GM23338 (cell line): Measurements from ENCODE around the gene TMEM143. TPM values are rescaled to one million over a fixed set of nuclear protein-coding genes. Genes with fewer than 3 reads are reported as not detected.

Source experiments
- ATAC-seq: fragments of 200-7000 bp; cut with Tn5 transposase; 3 replicates; pipeline ENCODE4 v1.9.1; 2020
- DNase-seq: peaks from one replicate; pipeline ENCODE4 v3.0.0-alpha.2; 2015; ENCODE audit warnings: low spot score
- H2AFZ ChIP-seq: fragments of 200-600 bp; sonication (generic); 2 replicates; pipeline ENCODE4 v1.8.0; 2016; ENCODE audit warnings: antibody characterized with exemption, mild to moderate bottlenecking, moderate library complexity
- H3F3A ChIP-seq: fragments of 200-600 bp; sonication (generic); replicated peaks from 2 replicates; pipeline ENCODE4 v1.8.0; 2017; ENCODE audit warnings: antibody characterized with exemption, mixed run types, low read depth
- H3K27ac ChIP-seq: fragments of 200-600 bp; sonication (generic); 2 replicates; pipeline ENCODE4 v1.6.1; 2016; ENCODE audit warnings: low read depth
- H3K27me3 ChIP-seq: fragments of 200-600 bp; sonication (generic); 2 replicates; pipeline ENCODE4 v1.8.0; 2016; ENCODE audit warnings: mild to moderate bottlenecking, mixed run types, moderate library complexity; ENCODE audit not compliant: insufficient read depth
- H3K36me3 ChIP-seq: fragments of 200-600 bp; sonication (generic); 2 replicates; pipeline ENCODE4 v1.8.0; 2016; ENCODE audit warnings: mild to moderate bottlenecking; ENCODE audit not compliant: insufficient read depth
- H3K4me1 ChIP-seq: fragments of 200-600 bp; sonication (generic); 2 replicates; pipeline ENCODE4 v1.8.0; 2016; ENCODE audit warnings: mild to moderate bottlenecking, moderate library complexity; ENCODE audit not compliant: insufficient read depth
- H3K4me2 ChIP-seq: fragments of 200-600 bp; sonication (generic); 2 replicates; pipeline ENCODE4 v1.7.1; 2017; ENCODE audit warnings: mixed run types
- H3K4me3 ChIP-seq: fragments of 200-600 bp; sonication (generic); 2 replicates; pipeline ENCODE4 v1.6.1; 2016; ENCODE audit warnings: mixed run types
- H3K79me2 ChIP-seq: fragments of 200-600 bp; sonication (generic); replicated peaks from 2 replicates; pipeline ENCODE4 v1.8.0; 2017; ENCODE audit warnings: mild to moderate bottlenecking; ENCODE audit not compliant: insufficient read depth
- H3K9me2 ChIP-seq: fragments of 200-600 bp; sonication (generic); 2 replicates; pipeline ENCODE4 v1.8.0; 2017; ENCODE audit not compliant: insufficient read depth
- H4K20me1 ChIP-seq: fragments of 200-600 bp; sonication (generic); replicated peaks from 2 replicates; pipeline ENCODE4 v1.8.0; 2017; ENCODE audit warnings: mild to moderate bottlenecking; ENCODE audit not compliant: insufficient read depth
- H3K27ac Mint-ChIP-seq: 2 replicates; pipeline ENCODE4 v1.8.0; 2020; ENCODE audit warnings: inconsistent platforms, mild to moderate bottlenecking, moderate library complexity, mixed read lengths
- H3K27me3 Mint-ChIP-seq: 3 replicates; pipeline ENCODE4 v1.8.0; 2022; ENCODE audit warnings: low read depth, mild to moderate bottlenecking, moderate library complexity, mixed read lengths, inconsistent platforms; ENCODE audit not compliant: insufficient read depth, poor library complexity
- H3K36me3 Mint-ChIP-seq: 3 replicates; pipeline ENCODE4 v1.8.0; 2021; ENCODE audit warnings: low read depth, mild to moderate bottlenecking, inconsistent platforms, moderate library complexity, mixed read lengths
- H3K4me1 Mint-ChIP-seq: 3 replicates; pipeline ENCODE4 v1.8.0; 2020; ENCODE audit warnings: mild to moderate bottlenecking, inconsistent platforms, mixed read lengths
- H3K4me3 Mint-ChIP-seq: 3 replicates; pipeline ENCODE4 v1.8.0; 2021; ENCODE audit warnings: moderate library complexity, mild to moderate bottlenecking, inconsistent platforms, mixed read lengths
- H3K9me3 Mint-ChIP-seq: 3 replicates; pipeline ENCODE4 v1.8.0; 2020; ENCODE audit warnings: moderate library complexity, mild to moderate bottlenecking, inconsistent platforms, mixed read lengths
- ETS1 ChIP-seq: IDR thresholded peaks from 2 replicates; pipeline ENCODE4 v1.6.1; 2016; ENCODE audit warnings: antibody characterized with exemption
- EZH2 ChIP-seq: fragments of 200-600 bp; sonication (generic); IDR thresholded peaks from one replicate; pipeline ENCODE4 v1.8.0; 2017; ENCODE audit warnings: antibody characterized with exemption, mild to moderate bottlenecking, low read depth; ENCODE audit not compliant: unreplicated experiment
- EZH2phosphoT487 ChIP-seq: fragments of 200-600 bp; sonication (generic); IDR thresholded peaks from one replicate; pipeline ENCODE4 v1.8.1; 2018; ENCODE audit warnings: antibody characterized with exemption; ENCODE audit not compliant: unreplicated experiment
- JUNB ChIP-seq: IDR thresholded peaks from one replicate; pipeline ENCODE4 v1.6.1; 2016; ENCODE audit warnings: antibody characterized with exemption; ENCODE audit not compliant: unreplicated experiment
- NANOG ChIP-seq: IDR thresholded peaks from 2 replicates; pipeline ENCODE4 v1.6.1; 2016; ENCODE audit warnings: antibody characterized with exemption, borderline replicate concordance
- POLR2AphosphoS5 ChIP-seq: IDR thresholded peaks from 2 replicates; pipeline ENCODE4 v1.6.1; 2016; ENCODE audit warnings: antibody characterized with exemption, low read depth
- STAT1 ChIP-seq: IDR thresholded peaks from one replicate; pipeline ENCODE4 v1.6.1; 2016; ENCODE audit warnings: antibody characterized with exemption; ENCODE audit not compliant: unreplicated experiment
- ZNF114 ChIP-seq: fragments of 250-450 bp; sonication (Bioruptor Pico); IDR thresholded peaks from 2 replicates; pipeline ENCODE4 v1.5.0; 2020; ENCODE audit warnings: mild to moderate bottlenecking, moderate library complexity
- ZNF331 ChIP-seq: fragments of 250-450 bp; sonication (Bioruptor Pico); IDR thresholded peaks from 2 replicates; pipeline ENCODE4 v1.5.0; 2020; ENCODE audit warnings: low read depth, mild to moderate bottlenecking, moderate library complexity
- ZNF462 ChIP-seq: fragments of 250-450 bp; sonication (Bioruptor Pico); IDR thresholded peaks from 2 replicates; pipeline ENCODE4 v1.5.0; 2020; ENCODE audit warnings: mild to moderate bottlenecking, moderate library complexity
- polyA plus RNA-seq: library from polyadenylated mRNA; unstranded; fragments of >200 nt; fragmentation: Nextera tagmentation; extraction: Ambion mirVana; gene quantifications from 2 replicates; pipeline ENCODE4 v1.2.1, GENCODE V29; 2016
- total RNA-seq: library from RNA; depleted of rRNA; stranded (reverse); fragments of >200 nt; shearing (Covaris generic); gene quantifications from 2 replicates; pipeline ENCODE4 v1.2.3, GENCODE V29; 2014

The TMEM143 gene
- total and polyA plus RNA-seq, 2 experiments from 2014 or later, result 12.8 to 15.0 TPM

GRCh38 chr19:48368936-48369335 lies 5.2 kb upstream of the TMEM143 start (continued):
- TF ChIP-seq ZNF462 (CRISPR knock-in tag), result no peak

GRCh38 chr19:48367855-48368254 lies 4.1 kb upstream of the TMEM143 start:
- H3K79me2 ChIP-seq, result no peaks in the 10 kb centered on the region
- no peak overlapping the region for H2AFZ ChIP-seq
- no peak overlapping the region for H3K4me2 ChIP-seq
- no peaks in the 10 kb centered on the region for H3K36me3 ChIP-seq
- DNase-seq, result no peak
- TF ChIP-seq EZH2, result no peak
- no peak for TF ChIP-seq ZNF114 (CRISPR knock-in tag)
- no peak for TF ChIP-seq EZH2phosphoT487
- no peak for ATAC-seq
- no peaks in the 10 kb centered on the region for H3K9me2 ChIP-seq
- H3F3A ChIP-seq, result no peaks in the 10 kb centered on the region
- peaks cover 10% of the 10 kb centered on the region for H3K4me1 Mint-ChIP-seq
- H3K4me3 ChIP-seq, result no peak overlapping the region
- no peak overlapping the region for H3K27ac Mint-ChIP-seq
- no peaks in the 10 kb centered on the region for H3K27me3 ChIP-seq
- peaks cover 15% of the 10 kb centered on the region for H3K27me3 Mint-ChIP-seq
- H3K27ac ChIP-seq, result no peak overlapping the region
- H3K9me3 Mint-ChIP-seq, result no peaks in the 10 kb centered on the region; the same call in 2 of the 3 replicates
- H3K4me1 ChIP-seq, result no peaks in the 10 kb centered on the region
- no peaks in the 10 kb centered on the region for H4K20me1 ChIP-seq
- no peak overlapping the region for H3K4me3 Mint-ChIP-seq
- no peaks in the 10 kb centered on the region for H3K36me3 Mint-ChIP-seq

- no peaks in the 10 kb centered on the region for H3K4me1 ChIP-seq
- DNase-seq (no peak), ATAC-seq (no peak)
- H4K20me1 ChIP-seq, result no peaks in the 10 kb centered on the region
- Mint-ChIP-seq H3K27me3 (peaks cover 12% of the 10 kb centered on the region), H3K9me3 (no peaks in the 10 kb centered on the region; the same call in 2 of the 3 replicates), H3K36me3 (peaks cover 4% of the 10 kb centered on the region; the same call in 2 of the 3 replicates), H3K4me3 (no peak overlapping the region), H3K27ac (no peak overlapping the region), H3K4me1 (peaks cover 10% of the 10 kb centered on the region; the same call in 2 of the 3 replicates)
- no peaks in the 10 kb centered on the region for H3K36me3 ChIP-seq
- no peak overlapping the region for H3K4me2 ChIP-seq
- no peak overlapping the region for H3K27ac ChIP-seq
- H3K9me2 ChIP-seq, result no peaks in the 10 kb centered on the region
- H2AFZ ChIP-seq, result no peak overlapping the region
- H3K4me3 ChIP-seq, result no peak overlapping the region
- no peaks in the 10 kb centered on the region for H3F3A ChIP-seq
- no peaks in the 10 kb centered on the region for H3K27me3 ChIP-seq
- no peaks in the 10 kb centered on the region for H3K79me2 ChIP-seq
- no peak for TF ChIP-seq STAT1
- no peak for TF ChIP-seq POLR2AphosphoS5
- no peak for TF ChIP-seq JUNB
- TF ChIP-seq ZNF331 (CRISPR knock-in tag), result no peak
- no peak for TF ChIP-seq NANOG
- TF ChIP-seq ETS1, result no peak
Measured at GRCh38 chr19:48365602-48366001, 1.9 kb upstream of the TMEM143 start.
